Body of pancreas (tissue), 4 donors: ENCODE measurements around the gene SZRD1. TPM values are rescaled to one million over a fixed set of nuclear protein-coding genes. Genes with fewer than 3 reads are reported as not detected.

Experiments used
- ATAC-seq: fragments of 150-250 bp; one replicate; pipeline ENCODE4 v1.9.1; 2016
- DNase-seq, 4 donors: peaks; one replicate each; pipeline ENCODE4 v3.0.0-alpha.2; 2019
- H3K27ac ChIP-seq, 4 donors: fragments of 200-600 bp; sonication (generic); 1 replicate in 3 of 4; 2 replicates in 1 of 4; pipeline versions ENCODE4 v1.5.1 to v1.6.1; 2016 to 2019; ENCODE audit warnings: mild to moderate bottlenecking in 1 of 4, mixed read lengths in 1 of 4, moderate library complexity in 1 of 4
- H3K27me3 ChIP-seq, 2 donors: fragments of 200-600 bp; sonication (generic); one replicate each; pipeline ENCODE4 v1.6.0; 2016; ENCODE audit warnings: mild to moderate bottlenecking in 1 of 2
- H3K36me3 ChIP-seq, 2 donors: fragments of 200-600 bp; sonication (generic); replicated peaks in 1 of 2; 2 replicates each; pipeline ENCODE4 v1.5.1; 2016; ENCODE audit warnings: low read depth in 2 of 2; ENCODE audit not compliant: insufficient read depth in 1 of 2
- H3K4me1 ChIP-seq: fragments of 200-600 bp; sonication (generic); one replicate; pipeline ENCODE4 v1.6.0; 2016
- H3K4me3 ChIP-seq, 2 donors: fragments of 200-600 bp; sonication (generic); 1 replicate in 1 of 2; 2 replicates in 1 of 2; pipeline ENCODE4 v1.5.1; 2016 to 2019
- H3K9me3 ChIP-seq, 3 donors: fragments of 200-600 bp; sonication (generic); 1 replicate in 2 of 3; 2 replicates in 1 of 3; pipeline ENCODE4 v1.5.1; 2016
- CTCF ChIP-seq, 7 experiments: fragments of 450-650 bp in 4 of 7; fragments of 200-600 bp in 3 of 7; sonication (generic) in 3 of 7; IDR thresholded peaks; one replicate each; pipeline ENCODE4 v1.5.1; 2016 to 2019; ENCODE audit warnings: antibody characterized with exemption in 7 of 7
- POLR2A ChIP-seq, 3 donors: fragments of 450-650 bp; IDR thresholded peaks; one replicate each; pipeline ENCODE4 v1.6.1; 2016; ENCODE audit warnings: antibody characterized with exemption in 3 of 3, mild to moderate bottlenecking in 2 of 3
- WGBS, 2 donors: methylation state at CpG; one replicate each; pipeline ENCODE4 v1.1.5; 2017; 5-methylcytosine and 5-hydroxymethylcytosine counted together
- intact Hi-C: fragments of 100-400 bp; cut with DNase I; formaldehyde crosslinking; loops from one replicate; pipeline ENCODE4 v1.15.1; 2023
- total RNA-seq, 2 donors: library from RNA; depleted of rRNA; stranded (reverse); fragments of >200 nt; gene quantifications; one replicate each; pipeline ENCODE4 v1.1.0, GENCODE V29; 2016

The SZRD1 gene
- total RNA-seq, 2 donors from 2014 or later = 26.4 to 29.8 TPM

DNA sequence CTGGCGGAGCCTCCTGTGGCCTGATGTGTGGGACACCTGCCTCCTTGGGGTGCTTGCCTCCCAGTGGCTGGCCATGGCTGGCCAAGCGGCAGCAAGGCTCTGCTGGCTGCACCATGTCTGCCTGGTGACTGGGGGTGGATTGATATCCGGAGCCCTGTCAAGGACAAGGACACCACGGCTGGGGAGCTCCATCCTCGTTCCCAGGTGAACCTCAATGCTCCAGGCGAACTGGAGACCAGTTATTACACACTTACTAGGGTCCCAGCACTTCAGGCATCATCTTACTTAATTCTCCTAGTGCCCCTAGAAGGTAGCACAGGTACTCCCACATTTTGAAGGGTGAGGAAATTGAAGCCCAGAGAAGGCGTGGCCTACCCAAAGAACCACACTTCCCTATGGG, 55.0 kb downstream of the SZRD1 start:
- H3K9me3 ChIP-seq = no peaks in the 10 kb centered on the region
- no peak overlapping the region for H3K4me3 ChIP-seq
- no peak for TF ChIP-seq CTCF (IDR thresholded peaks at IDR 0.05)
- no peak for TF ChIP-seq POLR2A (IDR thresholded peaks at IDR 0.05)
- no peak overlapping the region for H3K27ac ChIP-seq
- ATAC-seq = no peak
- H3K4me1 ChIP-seq = no peaks in the 10 kb centered on the region
- no peak for DNase-seq
- intact Hi-C loops = no loop called here
- no peaks in the 10 kb centered on the region for H3K36me3 ChIP-seq
- WGBS, 2 donors = 60 to 76% methylated on average over 4 to 7 of the region's 7 CpGs
- H3K27me3 ChIP-seq = no peaks in the 10 kb centered on the region

DNA sequence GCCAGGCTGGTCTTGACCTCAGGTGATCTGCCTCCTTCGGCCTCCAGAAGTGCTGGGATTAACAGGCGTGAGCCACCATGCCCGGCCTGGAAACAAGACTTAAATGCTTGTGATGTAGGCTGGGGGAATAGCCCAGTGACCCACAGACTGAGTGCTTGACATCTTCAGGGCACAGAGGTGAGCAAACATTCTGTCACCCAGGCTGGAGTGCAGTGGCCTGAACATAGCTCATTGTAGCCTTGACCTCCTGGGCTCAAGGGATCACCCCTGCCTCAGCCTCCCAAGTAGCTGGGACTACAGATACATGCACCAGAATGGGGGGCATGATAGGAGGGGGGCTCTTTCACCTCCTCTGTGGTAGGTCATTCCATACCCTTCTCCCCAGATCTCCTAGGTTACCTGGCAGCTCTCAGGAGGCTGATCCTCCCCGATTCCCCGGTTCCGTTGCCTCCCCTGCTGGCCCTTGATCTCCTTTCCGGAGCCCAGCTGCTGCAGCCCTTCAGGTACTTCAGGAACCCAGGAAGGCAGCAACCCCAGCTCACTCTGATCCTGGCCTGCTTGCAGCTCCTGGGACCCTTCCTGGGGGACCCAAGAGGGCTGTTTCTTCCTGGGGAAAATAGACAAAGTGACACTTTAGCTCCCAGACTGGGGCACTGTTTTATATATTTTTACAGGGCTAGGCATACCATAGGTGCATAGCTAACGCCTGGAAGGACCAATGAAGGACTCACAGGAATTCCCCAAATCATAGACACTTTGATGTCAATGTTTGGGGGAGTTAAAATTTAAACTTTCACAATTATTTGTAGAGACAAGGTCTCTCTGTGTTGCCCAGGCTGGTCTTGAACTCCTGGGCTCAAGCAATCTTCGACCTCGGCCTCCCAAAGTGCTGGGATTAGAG, 58.3 kb downstream of the SZRD1 start:
- WGBS, 2 donors = 72 to 81% methylated on average over 10 of the region's 10 CpGs
- intact Hi-C loops = no loop called here
- no peaks in the 10 kb centered on the region for H3K27me3 ChIP-seq
- TF ChIP-seq CTCF (IDR thresholded peaks at IDR 0.05) (no peak), POLR2A (IDR thresholded peaks at IDR 0.05) (no peak)
- H3K36me3 ChIP-seq = no peaks in the 10 kb centered on the region
- H3K9me3 ChIP-seq = no peaks in the 10 kb centered on the region
- no peak overlapping the region for H3K27ac ChIP-seq
- no peak for ATAC-seq
- H3K4me3 ChIP-seq = no peak overlapping the region
- no peak for DNase-seq
- no peaks in the 10 kb centered on the region for H3K4me1 ChIP-seq

- Histone ChIP-seq H3K4me3 (no peak overlapping the region), H3K36me3 (no peaks in the 10 kb centered on the region), H3K27ac (no peak overlapping the region), H3K4me1 (no peaks in the 10 kb centered on the region), H3K9me3 (no peaks in the 10 kb centered on the region), H3K27me3 (no peaks in the 10 kb centered on the region)
- ATAC-seq (no peak), DNase-seq (no peak)
- intact Hi-C loops = no loop called here
- TF ChIP-seq POLR2A (IDR thresholded peaks at IDR 0.05) (no peak), CTCF (IDR thresholded peaks at IDR 0.05) (no peak)
- WGBS, 2 donors = 65 to 70% methylated on average over 2 to 3 of the region's 3 CpGs
Measured at GRCh38 chr1:16430606-16431005, 63.6 kb downstream of the SZRD1 start.

DNA sequence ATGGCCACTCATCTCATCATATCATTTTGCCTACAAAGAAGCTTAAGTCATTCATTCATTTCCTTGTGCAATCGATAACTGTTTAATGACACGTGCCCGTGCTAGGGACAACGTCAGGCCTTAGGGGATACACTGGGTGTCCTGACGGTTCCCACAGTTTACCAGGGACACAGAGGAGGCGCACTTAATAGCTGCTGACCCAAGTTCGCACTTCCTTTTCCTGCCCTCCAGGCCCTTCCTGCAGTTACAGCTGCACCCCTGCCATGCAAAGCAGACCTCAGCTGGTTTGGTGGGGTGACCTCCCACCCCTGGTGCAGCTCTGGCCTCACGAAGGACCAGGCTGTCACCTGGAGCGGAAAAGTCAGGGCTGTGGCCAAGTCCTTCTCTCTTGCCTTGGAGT, 66.0 kb downstream of the SZRD1 start:
- 58 to 72% methylated on average over 9 of the region's 9 CpGs for WGBS, 2 donors
- H3K4me3 ChIP-seq = no peak overlapping the region
- ATAC-seq (no peak), DNase-seq (no peak)
- H3K9me3 ChIP-seq = no peaks in the 10 kb centered on the region
- H3K36me3 ChIP-seq = no peaks in the 10 kb centered on the region
- no peak for TF ChIP-seq CTCF (IDR thresholded peaks at IDR 0.05)
- no peak for TF ChIP-seq POLR2A (IDR thresholded peaks at IDR 0.05)
- H3K4me1 ChIP-seq = no peaks in the 10 kb centered on the region
- intact Hi-C loops = no loop called here
- H3K27ac ChIP-seq = no peak overlapping the region
- no peaks in the 10 kb centered on the region for H3K27me3 ChIP-seq

DNA sequence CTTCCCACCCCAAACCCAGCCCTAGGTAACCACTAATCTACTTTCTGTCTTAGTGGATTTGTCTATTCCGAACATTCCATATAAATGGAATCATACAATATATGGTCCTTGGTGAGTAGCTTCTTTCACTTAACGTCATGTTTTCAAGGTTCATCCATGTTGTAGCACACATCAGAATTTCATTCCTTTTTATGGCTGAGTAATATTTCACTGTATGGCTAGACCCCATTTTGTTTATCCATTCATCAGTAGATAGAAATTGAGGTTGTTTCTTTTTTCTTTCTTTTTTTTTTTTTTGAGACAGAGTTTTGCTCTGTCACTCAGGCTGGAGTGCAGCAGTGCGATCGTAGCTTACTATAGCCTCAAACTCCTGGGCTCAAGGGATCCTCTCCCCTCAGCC, 67.0 kb downstream of the SZRD1 start:
- no peaks in the 10 kb centered on the region for H3K9me3 ChIP-seq
- intact Hi-C loops = no loop called here
- no peaks in the 10 kb centered on the region for H3K27me3 ChIP-seq
- H3K27ac ChIP-seq = no peak overlapping the region
- H3K4me3 ChIP-seq = no peak overlapping the region
- DNase-seq = no peak
- 85 to 86% methylated on average over 4 of the region's 4 CpGs for WGBS, 2 donors
- H3K4me1 ChIP-seq = no peaks in the 10 kb centered on the region
- TF ChIP-seq POLR2A (IDR thresholded peaks at IDR 0.05) (no peak), CTCF (IDR thresholded peaks at IDR 0.05) (no peak)
- H3K36me3 ChIP-seq = no peaks in the 10 kb centered on the region
- ATAC-seq = no peak
